Smooth muscle cell (in vitro differentiated cells): Measurements from ENCODE around the gene UXS1. TPM values are rescaled to one million over a fixed set of nuclear protein-coding genes. Genes with fewer than 3 reads are reported as not detected.

Experiments
- DNase-seq: peaks from one replicate; lab custom pipeline; 2025; ENCODE audit not compliant: unreplicated experiment; lab: John Stamatoyannopoulos, UW
- H2AFZ ChIP-seq: fragments of 200-600 bp; sonication (generic); 2 replicates; pipeline ENCODE4 v1.6.0; 2016; ENCODE audit warnings: antibody characterized with exemption, low read depth, mild to moderate bottlenecking
- H3F3A ChIP-seq: fragments of 200-600 bp; sonication (generic); 2 replicates; pipeline ENCODE4 v1.6.0; 2017; ENCODE audit warnings: antibody characterized with exemption, low read depth
- H3K27ac ChIP-seq: fragments of 200-600 bp; sonication (generic); 2 replicates; pipeline ENCODE4 v1.5.1; 2016; ENCODE audit warnings: low read depth, mild to moderate bottlenecking
- H3K27me3 ChIP-seq: fragments of 200-600 bp; sonication (generic); 2 replicates; pipeline ENCODE4 v1.6.1; 2016; ENCODE audit warnings: low read depth, mild to moderate bottlenecking
- H3K36me3 ChIP-seq: fragments of 200-600 bp; sonication (generic); 2 replicates; pipeline ENCODE4 v1.5.1; 2016; ENCODE audit warnings: low read depth
- H3K4me1 ChIP-seq: fragments of 200-600 bp; sonication (generic); 2 replicates; pipeline ENCODE4 v1.5.1; 2016; ENCODE audit warnings: low read depth
- H3K4me2 ChIP-seq: fragments of 200-600 bp; sonication (generic); 2 replicates; pipeline ENCODE4 v1.6.0; 2016; ENCODE audit warnings: mild to moderate bottlenecking
- H3K4me3 ChIP-seq: fragments of 200-600 bp; sonication (generic); 2 replicates; pipeline ENCODE4 v1.5.1; 2016; ENCODE audit warnings: mild to moderate bottlenecking
- H3K79me2 ChIP-seq: fragments of 200-600 bp; sonication (generic); 2 replicates; pipeline ENCODE4 v1.6.0; 2016; ENCODE audit warnings: low read depth, mild to moderate bottlenecking
- H3K9ac ChIP-seq: fragments of 200-600 bp; sonication (generic); 2 replicates; pipeline ENCODE4 v1.6.0; 2016; ENCODE audit warnings: low read depth
- H3K9me3 ChIP-seq: fragments of 200-600 bp; sonication (generic); replicated peaks from 2 replicates; pipeline ENCODE4 v1.5.1; 2016; ENCODE audit warnings: low read depth
- H4K20me1 ChIP-seq: fragments of 200-600 bp; sonication (generic); 2 replicates; pipeline ENCODE4 v1.6.0; 2016; ENCODE audit warnings: low read depth
- CTCF ChIP-seq: fragments of 200-600 bp; sonication (generic); IDR thresholded peaks from 2 replicates; pipeline ENCODE4 v1.5.1; 2017; ENCODE audit warnings: borderline replicate concordance, mild to moderate bottlenecking, antibody characterized with exemption; ENCODE audit not compliant: insufficient read depth, poor library complexity, severe bottlenecking
- WGBS: methylation state at CpG from one replicate; pipeline ENCODE4 v1.1.7; 2016; ENCODE audit warnings: low lambda C conversion rate; 5-methylcytosine and 5-hydroxymethylcytosine counted together
- polyA plus RNA-seq: library from polyadenylated mRNA; unstranded; fragments of >200 nt; fragmentation: Nextera tagmentation; extraction: Ambion mirVana; gene quantifications from 2 replicates; pipeline ENCODE4 v1.2.1, GENCODE V29; 2016
- total RNA-seq: library from RNA; depleted of rRNA; stranded (reverse); fragments of >200 nt; gene quantifications from 2 replicates; pipeline ENCODE4 v1.2.3, GENCODE V29; 2014

Gene UXS1
- total and polyA plus RNA-seq, 2 experiments from 2014 or later, result 22.2 to 33.5 TPM

- WGBS, result 83% methylated on average over 8 of the region's 8 CpGs
- H3K79me2 ChIP-seq, result peaks cover 76% of the 10 kb centered on the region
These were observed 8.5 kb downstream of the UXS1 start for GRCh38 chr2:106185475-106186184.

GRCh38 chr2:106184857-106185256 is 9.2 kb downstream of the UXS1 start:
- 94% methylated on average over 1 of the region's 1 CpG for WGBS
- H3K36me3 ChIP-seq, result no peaks in the 10 kb centered on the region
- H3F3A ChIP-seq, result no peaks in the 10 kb centered on the region
- H3K4me2 ChIP-seq, result no peak overlapping the region
- H3K27ac ChIP-seq, result no peak overlapping the region
- H4K20me1 ChIP-seq, result peaks cover 68% of the 10 kb centered on the region
- DNase-seq, result no peak
- H3K79me2 ChIP-seq, result peaks cover 77% of the 10 kb centered on the region
- H3K4me1 ChIP-seq, result no peaks in the 10 kb centered on the region
- no peak overlapping the region for H3K9ac ChIP-seq
- no peak overlapping the region for H3K4me3 ChIP-seq
- H2AFZ ChIP-seq, result no peak overlapping the region
- H3K27me3 ChIP-seq, result no peaks in the 10 kb centered on the region
- no peaks in the 10 kb centered on the region for H3K9me3 ChIP-seq
- TF ChIP-seq CTCF, result no peak

More at GRCh38 chr2:106185475-106186184, 8.5 kb downstream of the UXS1 start:
- no peak for TF ChIP-seq CTCF
- Histone ChIP-seq H3F3A (no peaks in the 10 kb centered on the region), H3K36me3 (no peaks in the 10 kb centered on the region), H3K9ac (no peak overlapping the region), H3K27ac (no peak overlapping the region), H3K27me3 (no peaks in the 10 kb centered on the region), H3K4me3 (no peak overlapping the region), H3K9me3 (no peaks in the 10 kb centered on the region), H3K4me1 (no peaks in the 10 kb centered on the region), H4K20me1 (peaks cover 65% of the 10 kb centered on the region), H3K4me2 (no peak overlapping the region), H2AFZ (no peak overlapping the region)
- no peak for DNase-seq

- Histone ChIP-seq H3K27ac (no peak overlapping the region), H3K27me3 (no peaks in the 10 kb centered on the region), H3K9me3 (no peaks in the 10 kb centered on the region), H3K79me2 (peaks cover 72% of the 10 kb centered on the region), H2AFZ (no peak overlapping the region), H3K4me2 (no peak overlapping the region), H3F3A (no peaks in the 10 kb centered on the region), H4K20me1 (peaks cover 69% of the 10 kb centered on the region), H3K4me1 (no peaks in the 10 kb centered on the region), H3K9ac (no peak overlapping the region), H3K4me3 (no peak overlapping the region), H3K36me3 (no peaks in the 10 kb centered on the region)
- 79% methylated on average over 2 of the region's 2 CpGs for WGBS
- DNase-seq, result no peak
- no peak for TF ChIP-seq CTCF
These were observed 9.7 kb downstream of the UXS1 start for GRCh38 chr2:106184394-106184793.
